ENCODE results near the gene SPAG17.

DNA sequence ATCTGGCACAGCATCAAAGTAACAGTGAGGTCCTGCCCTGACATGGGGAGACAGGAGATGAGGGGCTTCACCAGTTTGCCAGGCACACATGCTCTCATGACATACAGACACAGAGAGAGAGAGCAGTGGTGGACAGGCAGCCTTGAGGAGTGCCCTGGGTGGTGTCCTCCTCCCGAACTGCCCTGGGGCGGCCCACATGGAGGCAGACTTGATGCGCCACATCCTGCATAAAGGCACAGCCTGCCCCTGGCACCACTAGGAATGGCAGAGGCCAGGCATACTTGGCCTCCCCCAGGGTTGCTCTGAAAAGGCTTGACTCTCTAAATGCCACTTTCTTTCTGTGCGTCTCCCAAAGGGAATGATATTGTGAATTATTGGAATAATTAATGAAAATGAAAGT is 67.5 kb downstream of the SPAG17 start:
- TF ChIP-seq, protein P1, sequence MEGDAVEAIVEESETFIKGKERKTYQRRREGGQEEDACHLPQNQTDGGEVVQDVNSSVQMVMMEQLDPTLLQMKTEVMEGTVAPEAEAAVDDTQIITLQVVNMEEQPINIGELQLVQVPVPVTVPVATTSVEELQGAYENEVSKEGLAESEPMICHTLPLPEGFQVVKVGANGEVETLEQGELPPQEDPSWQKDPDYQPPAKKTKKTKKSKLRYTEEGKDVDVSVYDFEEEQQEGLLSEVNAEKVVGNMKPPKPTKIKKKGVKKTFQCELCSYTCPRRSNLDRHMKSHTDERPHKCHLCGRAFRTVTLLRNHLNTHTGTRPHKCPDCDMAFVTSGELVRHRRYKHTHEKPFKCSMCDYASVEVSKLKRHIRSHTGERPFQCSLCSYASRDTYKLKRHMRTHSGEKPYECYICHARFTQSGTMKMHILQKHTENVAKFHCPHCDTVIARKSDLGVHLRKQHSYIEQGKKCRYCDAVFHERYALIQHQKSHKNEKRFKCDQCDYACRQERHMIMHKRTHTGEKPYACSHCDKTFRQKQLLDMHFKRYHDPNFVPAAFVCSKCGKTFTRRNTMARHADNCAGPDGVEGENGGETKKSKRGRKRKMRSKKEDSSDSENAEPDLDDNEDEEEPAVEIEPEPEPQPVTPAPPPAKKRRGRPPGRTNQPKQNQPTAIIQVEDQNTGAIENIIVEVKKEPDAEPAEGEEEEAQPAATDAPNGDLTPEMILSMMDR (IDR thresholded peaks at IDR 0.05; ENCODE audit: low read depth, low read length, poor library complexity, severe bottlenecking), result no peak
- no peak for TF ChIP-seq EZH2phosphoT487 (IDR thresholded peaks at IDR 0.05; ENCODE audit: borderline replicate concordance, low read length)

Measured in DOHH2 (cell line).